IMR-90 (cell line): ENCODE results near the gene OMD.

Source experiments
- CEBPB ChIP-seq: IDR thresholded peaks from 2 replicates; pipeline ENCODE4 v1.6.1; 2012; ENCODE audit warnings: low read depth, low read length, improper control_type of control experiment
- MAFK ChIP-seq: IDR thresholded peaks from 2 replicates; pipeline ENCODE4 v1.6.1; 2012; ENCODE audit warnings: low read depth, low read length, improper control_type of control experiment
- MAZ ChIP-seq: IDR thresholded peaks from 2 replicates; pipeline ENCODE4 v1.6.1; 2012; ENCODE audit warnings: low read depth, mild to moderate bottlenecking, low read length, improper control_type of control experiment, moderate library complexity, borderline replicate concordance
- MXI1 ChIP-seq: IDR thresholded peaks from 2 replicates; pipeline ENCODE4 v1.6.1; 2012; ENCODE audit warnings: low read depth, mild to moderate bottlenecking, low read length, moderate library complexity, borderline replicate concordance
- POLR2A ChIP-seq: IDR thresholded peaks from 2 replicates; pipeline ENCODE4 v1.6.1; 2012; ENCODE audit warnings: mild to moderate bottlenecking, low read depth, low read length
- RCOR1 ChIP-seq: IDR thresholded peaks from 2 replicates; pipeline ENCODE4 v1.6.1; 2012; ENCODE audit warnings: mild to moderate bottlenecking, low read length, improper control_type of control experiment; ENCODE audit not compliant: insufficient replicate concordance
- RFX5 ChIP-seq: IDR thresholded peaks from 2 replicates; pipeline ENCODE4 v1.8.0; 2012; ENCODE audit warnings: low read depth, mild to moderate bottlenecking, low read length, moderate library complexity
- SMC3 ChIP-seq: fragments of 150-350 bp; IDR thresholded peaks from 2 replicates; pipeline ENCODE4 v1.6.1; 2016; ENCODE audit warnings: low read depth, mild to moderate bottlenecking, antibody characterized with exemption, low read length, moderate library complexity
- TF ChIP-seq, protein P1 (sequence below): conservative IDR thresholded peaks from 2 replicates; pipeline ENCODE4 v1.5.1; 2012; ENCODE audit warnings: mild to moderate bottlenecking, low read depth, low read length, improper control_type of control experiment

DNA sequence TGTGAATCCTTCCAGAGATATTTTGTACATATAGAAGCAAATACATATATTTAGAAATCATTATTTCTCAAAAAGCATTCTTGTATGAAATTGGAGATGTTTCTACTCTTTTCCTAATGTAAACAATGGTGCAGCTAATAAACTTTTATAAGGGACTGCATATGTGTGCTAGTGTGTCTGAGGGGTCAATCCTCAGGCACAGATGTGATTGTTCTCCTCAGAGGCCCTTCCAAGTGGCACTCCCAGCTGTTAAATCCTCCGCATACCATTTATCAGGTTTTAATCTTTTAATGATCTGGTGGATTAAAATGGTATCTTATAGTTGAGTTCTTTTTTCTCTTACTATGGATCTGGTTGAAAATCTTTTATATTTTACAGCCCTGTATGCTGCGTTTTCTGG lies 5.6 kb upstream of the OMD start:
- TF ChIP-seq, protein P1, sequence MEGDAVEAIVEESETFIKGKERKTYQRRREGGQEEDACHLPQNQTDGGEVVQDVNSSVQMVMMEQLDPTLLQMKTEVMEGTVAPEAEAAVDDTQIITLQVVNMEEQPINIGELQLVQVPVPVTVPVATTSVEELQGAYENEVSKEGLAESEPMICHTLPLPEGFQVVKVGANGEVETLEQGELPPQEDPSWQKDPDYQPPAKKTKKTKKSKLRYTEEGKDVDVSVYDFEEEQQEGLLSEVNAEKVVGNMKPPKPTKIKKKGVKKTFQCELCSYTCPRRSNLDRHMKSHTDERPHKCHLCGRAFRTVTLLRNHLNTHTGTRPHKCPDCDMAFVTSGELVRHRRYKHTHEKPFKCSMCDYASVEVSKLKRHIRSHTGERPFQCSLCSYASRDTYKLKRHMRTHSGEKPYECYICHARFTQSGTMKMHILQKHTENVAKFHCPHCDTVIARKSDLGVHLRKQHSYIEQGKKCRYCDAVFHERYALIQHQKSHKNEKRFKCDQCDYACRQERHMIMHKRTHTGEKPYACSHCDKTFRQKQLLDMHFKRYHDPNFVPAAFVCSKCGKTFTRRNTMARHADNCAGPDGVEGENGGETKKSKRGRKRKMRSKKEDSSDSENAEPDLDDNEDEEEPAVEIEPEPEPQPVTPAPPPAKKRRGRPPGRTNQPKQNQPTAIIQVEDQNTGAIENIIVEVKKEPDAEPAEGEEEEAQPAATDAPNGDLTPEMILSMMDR: no peak
- no peak for TF ChIP-seq RFX5
- no peak for TF ChIP-seq POLR2A
- no peak for TF ChIP-seq MXI1
- TF ChIP-seq CEBPB: no peak
- TF ChIP-seq SMC3: no peak
- no peak for TF ChIP-seq MAFK
- no peak for TF ChIP-seq MAZ
- no peak for TF ChIP-seq RCOR1
